Activated CD4-positive, alpha-beta T cell treated with anti-CD3 and anti-CD28 coated beads, Interleukin-2, amount 50 U/mL, for 1 hour (primary cell): Measurements from ENCODE around the gene CNGA2.

ENCODE experiments used
- DNase-seq: peaks from one replicate; pipeline ENCODE4 v3.0.0-alpha.2; 2020

The CNGA2 gene

GRCh38 chrX:151754641-151755215 lies 20.2 kb downstream of the CNGA2 start:
- DNase-seq, result no peak

GRCh38 chrX:151759041-151759708 lies 24.6 kb downstream of the CNGA2 start:
- no peak for DNase-seq

DNA sequence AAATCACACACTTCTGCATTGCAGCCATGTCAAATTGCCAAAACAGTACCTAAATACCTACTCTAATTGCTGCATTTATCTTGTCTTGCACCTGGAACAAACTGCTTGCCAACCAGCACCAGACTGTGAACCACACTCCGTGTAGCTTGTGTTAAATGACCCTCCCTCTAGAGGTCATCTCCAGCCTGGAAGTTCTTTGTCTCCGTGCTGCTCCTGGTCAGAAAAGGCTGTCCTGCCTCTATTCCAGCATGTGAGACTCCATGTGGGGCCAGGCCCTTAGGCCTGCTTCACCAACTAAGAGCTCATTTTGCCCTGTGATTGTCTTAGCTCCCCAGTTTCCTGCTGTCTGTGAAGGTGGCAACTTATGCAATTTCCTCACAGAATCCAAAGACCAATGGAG lies 28.3 kb downstream of the CNGA2 start:
- DNase-seq, result no peak

DNA sequence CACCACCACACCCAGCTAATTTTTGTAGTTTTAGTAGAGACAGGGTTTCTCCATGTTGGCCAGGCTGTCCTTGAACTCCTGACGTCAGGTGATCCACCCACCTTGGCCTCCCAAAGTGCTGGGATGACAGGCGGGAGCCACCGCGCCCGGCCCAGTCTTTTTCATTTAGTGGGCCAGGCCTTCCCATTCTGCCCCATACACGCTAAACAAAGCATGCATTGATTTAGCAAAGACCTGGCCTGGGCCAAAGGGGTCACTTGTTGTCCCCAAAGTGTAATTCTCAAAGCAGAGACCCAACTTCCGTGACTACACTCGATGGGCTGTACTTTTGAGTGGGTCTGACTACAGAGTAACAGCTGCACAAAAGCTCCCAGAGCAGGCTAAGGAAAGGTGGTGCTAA lies 29.2 kb downstream of the CNGA2 start:
- no peak for DNase-seq

DNA sequence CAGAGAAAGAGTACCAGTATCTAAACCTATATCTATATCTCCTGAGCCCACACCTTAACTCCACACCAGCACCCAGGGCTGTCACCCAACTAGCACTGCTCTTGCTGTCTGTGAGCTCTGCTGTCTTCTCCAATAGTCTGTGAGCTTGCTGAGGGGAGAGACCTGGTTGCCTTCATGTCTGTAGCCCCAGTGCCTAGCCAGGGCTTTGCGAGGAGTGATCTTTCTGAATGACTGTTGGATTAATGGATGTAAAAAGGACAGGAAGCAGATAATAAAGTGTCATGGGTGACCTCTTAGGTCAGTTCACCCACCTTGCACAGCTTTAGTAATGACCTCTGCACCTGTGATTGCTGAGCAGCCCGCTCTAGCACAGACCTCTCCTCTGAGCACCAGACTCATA lies 30.5 kb downstream of the CNGA2 start:
- DNase-seq, result no peak

GRCh38 chrX:151771726-151772125 lies 37.2 kb downstream of the CNGA2 start:
- no peak for DNase-seq

- DNase-seq, result no peak
Measured at GRCh38 chrX:151773434-151773833, 38.9 kb downstream of the CNGA2 start.

DNA sequence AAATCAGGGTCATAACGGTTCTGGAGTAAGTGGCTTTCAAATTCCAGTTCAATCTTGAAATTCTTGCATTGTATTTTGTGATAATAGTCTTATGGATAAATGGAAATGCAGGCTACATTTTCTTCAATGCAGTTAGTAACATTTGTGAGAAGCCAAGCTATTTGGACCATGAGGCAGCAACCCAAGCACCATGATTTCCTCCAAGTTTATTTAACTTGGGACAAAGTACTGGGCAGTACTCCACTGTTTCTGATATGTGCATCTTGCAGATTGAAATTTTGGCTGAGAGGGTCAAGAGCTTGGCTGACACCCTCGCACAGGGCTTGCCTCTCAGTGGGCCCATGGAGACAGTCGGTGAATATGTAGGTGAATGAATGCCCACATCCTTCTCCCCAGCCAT lies 39.9 kb downstream of the CNGA2 start:
- no peak for DNase-seq

- DNase-seq, result no peak
Measured at GRCh38 chrX:151776181-151776731, 41.7 kb downstream of the CNGA2 start.

DNA sequence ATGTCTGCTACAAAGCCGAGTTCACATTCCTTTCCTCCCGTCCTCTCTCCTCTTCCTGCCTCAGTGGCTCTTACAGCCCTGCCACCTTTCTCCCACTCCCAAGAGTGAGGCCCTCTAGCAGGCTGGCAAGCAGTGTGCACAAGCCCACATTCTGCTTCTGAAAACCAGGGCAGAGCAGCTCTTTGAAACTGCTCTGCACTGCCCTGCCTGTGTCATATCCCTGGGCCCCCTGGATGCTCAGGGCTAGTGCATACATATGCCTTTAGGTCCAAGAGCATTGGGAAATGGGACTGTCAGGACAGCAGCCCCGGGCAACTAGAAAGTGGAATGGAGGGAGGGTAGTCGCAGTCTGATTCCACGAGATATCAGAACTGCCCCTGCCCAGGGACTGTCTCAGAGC lies 42.4 kb downstream of the CNGA2 start:
- no peak for DNase-seq

DNA sequence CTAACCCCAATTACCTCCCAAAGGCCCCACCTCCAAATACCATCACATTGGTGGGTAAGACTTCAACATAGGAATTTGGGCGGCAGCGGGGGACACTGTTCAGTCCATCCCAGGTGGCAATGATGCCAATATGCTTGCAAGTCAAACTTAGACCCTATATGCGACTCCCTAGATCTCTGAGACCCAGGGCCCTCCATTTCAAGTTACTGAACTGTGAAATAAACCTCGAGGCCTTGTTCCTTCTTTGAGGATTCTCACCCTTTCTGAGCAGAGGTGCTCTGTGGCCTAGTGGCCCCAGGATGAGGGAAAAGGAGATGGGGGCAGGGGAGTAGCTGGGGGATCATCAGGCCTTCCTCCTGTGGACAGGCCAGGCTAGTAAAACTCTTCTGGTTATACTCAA lies 44.7 kb downstream of the CNGA2 start:
- no peak for DNase-seq

GRCh38 chrX:151780621-151781020 lies 46.1 kb downstream of the CNGA2 start:
- DNase-seq, result no peak

DNA sequence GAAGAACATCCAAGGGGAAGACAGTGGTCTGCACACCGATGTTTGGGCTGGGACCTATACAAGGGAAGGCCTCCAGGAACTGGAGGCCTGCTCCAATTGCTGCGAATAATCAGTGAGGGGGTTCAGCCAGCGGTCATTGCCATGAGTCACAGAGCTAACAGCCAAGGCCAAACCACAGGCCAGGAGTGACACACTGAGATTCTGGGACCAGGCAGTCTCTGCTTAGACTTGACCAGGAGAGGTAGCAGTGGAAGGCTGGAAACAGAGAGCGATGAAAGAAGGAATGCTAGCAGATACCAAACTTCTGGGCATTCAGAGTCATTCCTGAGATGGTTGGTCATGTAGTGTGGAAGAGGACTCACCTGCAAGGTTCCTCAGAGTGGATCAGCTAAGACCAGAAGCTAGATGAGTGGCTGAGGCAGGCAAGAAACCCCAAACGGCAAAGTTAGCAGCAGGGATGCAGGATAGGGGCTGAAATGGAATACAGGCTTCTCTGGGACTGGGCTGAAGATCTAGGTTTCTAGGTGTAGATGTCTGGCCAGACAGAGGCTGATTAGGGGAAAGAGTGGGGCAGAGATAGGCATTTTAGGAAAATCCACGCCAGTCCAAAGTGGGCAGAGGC lies 54.7 kb downstream of the CNGA2 start:
- DNase-seq, result no peak

- DNase-seq, result no peak
Measured at GRCh38 chrX:151790481-151791160, 56.1 kb downstream of the CNGA2 start.

GRCh38 chrX:151791961-151792360 lies 57.4 kb downstream of the CNGA2 start:
- DNase-seq, result no peak

DNA sequence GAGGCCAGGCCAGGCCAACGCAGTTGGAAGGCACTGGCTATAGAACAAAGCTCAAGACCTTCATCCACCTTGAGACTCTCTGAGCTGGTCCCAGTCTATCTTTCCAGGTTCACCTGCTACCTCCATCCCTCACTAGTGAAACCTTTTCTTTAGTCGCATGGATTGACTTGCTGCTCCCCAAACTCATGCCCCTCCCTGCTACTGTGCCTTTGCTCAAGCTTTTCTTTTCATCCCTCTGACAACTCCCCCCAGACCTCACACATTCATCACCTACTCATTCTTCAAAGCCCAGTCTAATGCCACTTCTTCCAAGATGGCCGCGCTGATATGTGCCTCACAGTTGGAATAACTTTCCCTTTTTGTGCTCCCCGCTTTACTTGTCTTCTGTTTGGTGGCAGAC lies 58.0 kb downstream of the CNGA2 start:
- no peak for DNase-seq

GRCh38 chrX:151793886-151794285 lies 59.3 kb downstream of the CNGA2 start:
- no peak for DNase-seq
